ENCODE results near the gene CCDC167. TPM values are rescaled to one million over a fixed set of nuclear protein-coding genes. Genes with fewer than 3 reads are reported as not detected.

CCDC167 gene
- total RNA-seq, 1 experiment from 2014 or later: 31.9 TPM

- Histone ChIP-seq H2BK12ac (ENCODE audit: insufficient read length, low read depth, low read length) (no peak overlapping the region), H3K79me1 (ENCODE audit: insufficient read depth, low read depth, low read length, poor library complexity, severe bottlenecking) (no peaks in the 10 kb centered on the region), H3K27me3 (ENCODE audit: insufficient read depth, low read length) (peaks cover 12% of the 10 kb centered on the region; the same call in 1 of the 2 replicates), H3K4me2 (ENCODE audit: insufficient read depth, insufficient read length, low read length) (no peak overlapping the region), H2BK15ac (ENCODE audit: low read depth, low read length) (no peak overlapping the region), H2BK20ac (ENCODE audit: low read depth, low read length, poor library complexity, severe bottlenecking) (no peak overlapping the region), H2BK120ac (ENCODE audit: low read depth, low read length, poor library complexity, severe bottlenecking) (no peak overlapping the region), H4K5ac (ENCODE audit: insufficient read length, low read depth, low read length) (no peak overlapping the region), H4K20me1 (ENCODE audit: control insufficient read depth, insufficient read depth, insufficient read length) (no peaks in the 10 kb centered on the region), H3K18ac (ENCODE audit: insufficient read length, low read depth, low read length) (no peak overlapping the region), H4K91ac (ENCODE audit: insufficient read length, low read depth, low read length) (no peak overlapping the region), H3K23ac (ENCODE audit: insufficient read length, low read depth, low read length) (no peak overlapping the region), H3K4me1 (ENCODE audit: insufficient read depth, low read length) (no peaks in the 10 kb centered on the region), H2AK5ac (ENCODE audit: insufficient read length, low read length) (no peak overlapping the region), H3T11ph (ENCODE audit: low read length) (no peak overlapping the region), H3K27ac (ENCODE audit: insufficient read length, low read depth, low read length) (no peak overlapping the region), H3K23me2 (ENCODE audit: insufficient read length, low read depth, low read length, poor library complexity, severe bottlenecking) (peaks cover 11% of the 10 kb centered on the region), H3K14ac (ENCODE audit: insufficient read depth, low read length) (no peak overlapping the region), H3K56ac (ENCODE audit: insufficient read length, low read depth, low read length) (no peak overlapping the region), H3K79me2 (ENCODE audit: insufficient read depth, low read length) (no peaks in the 10 kb centered on the region), H2AFZ (ENCODE audit: low read length) (no peak overlapping the region), H2BK5ac (ENCODE audit: insufficient read length, low read length) (no peak overlapping the region), H3K9ac (ENCODE audit: extremely low read depth, insufficient read length, low read length) (no peak overlapping the region), H3K9me3 (ENCODE audit: control insufficient read depth, low read depth, low read length) (no peaks in the 10 kb centered on the region), H4K8ac (replicated peaks; ENCODE audit: insufficient read length, low read depth, low read length) (no peak overlapping the region), H3K4ac (ENCODE audit: low read depth, low read length) (no peak overlapping the region)
- no peak for TF ChIP-seq CTCF (conservative IDR thresholded peaks at IDR 0.05)
- DNase-seq: no peak
- no CpG with 5 or more reads among the region's 5 CpGs for WGBS (ENCODE audit: extremely low coverage, insufficient read length, low lambda C conversion rate)
- no peak overlapping the region for H3K4me3 Mint-ChIP-seq
- no peaks in the 10 kb centered on the region for H3K36me3 Mint-ChIP-seq (ENCODE audit: insufficient read depth in 1 of 3, low read depth in 3 of 3)
- H3K27ac Mint-ChIP-seq: no peak overlapping the region; a peak in 1 of 7 replicates
- peaks cover 13 to 19% of the 10 kb centered on the region in 2 experiments for H3K4me1 Mint-ChIP-seq
- no peaks in the 10 kb centered on the region for H3K9me3 Mint-ChIP-seq
- H3K27me3 Mint-ChIP-seq (ENCODE audit: low read depth): peaks cover 89% of the 10 kb centered on the region
Measured at GRCh38 chr6:37531437-37532036, 31.8 kb upstream of the CCDC167 start.
